ENCODE measurements around the gene TFR2.

The TFR2 gene

DNA sequence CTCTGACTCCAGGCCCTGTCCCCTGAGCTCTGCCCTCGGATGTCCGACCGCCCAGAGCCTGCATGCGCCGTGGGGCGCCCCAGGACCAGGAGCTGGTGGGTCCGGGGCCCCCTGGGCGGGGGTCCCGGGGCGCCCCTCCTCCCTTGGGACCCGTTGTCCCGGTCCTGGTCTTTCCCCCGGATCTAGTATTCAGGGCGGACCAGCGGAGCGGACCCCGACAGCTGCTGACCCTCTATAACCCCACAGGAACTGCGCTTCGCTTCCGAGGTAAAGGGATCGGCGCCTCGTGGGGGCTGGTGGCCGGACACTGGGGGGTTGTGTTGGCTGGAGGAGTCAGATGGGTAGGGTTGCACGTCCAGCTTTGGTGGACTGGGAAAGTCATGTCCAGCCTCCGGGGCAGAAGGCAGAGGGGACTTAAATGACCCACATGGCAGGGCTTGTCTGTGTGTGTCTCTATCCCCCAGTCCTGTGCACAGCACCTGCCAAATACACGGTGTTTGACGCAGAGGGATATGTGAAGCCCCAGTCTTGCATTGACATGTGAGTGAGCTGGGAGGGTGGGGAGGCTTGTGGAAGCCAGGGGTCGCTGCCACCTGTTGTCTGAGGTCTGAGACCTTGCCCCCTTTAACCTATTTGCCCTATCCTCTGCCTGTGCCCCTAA, 28.5 kb downstream of the TFR2 start:
- DNase-seq: no peak

DNA sequence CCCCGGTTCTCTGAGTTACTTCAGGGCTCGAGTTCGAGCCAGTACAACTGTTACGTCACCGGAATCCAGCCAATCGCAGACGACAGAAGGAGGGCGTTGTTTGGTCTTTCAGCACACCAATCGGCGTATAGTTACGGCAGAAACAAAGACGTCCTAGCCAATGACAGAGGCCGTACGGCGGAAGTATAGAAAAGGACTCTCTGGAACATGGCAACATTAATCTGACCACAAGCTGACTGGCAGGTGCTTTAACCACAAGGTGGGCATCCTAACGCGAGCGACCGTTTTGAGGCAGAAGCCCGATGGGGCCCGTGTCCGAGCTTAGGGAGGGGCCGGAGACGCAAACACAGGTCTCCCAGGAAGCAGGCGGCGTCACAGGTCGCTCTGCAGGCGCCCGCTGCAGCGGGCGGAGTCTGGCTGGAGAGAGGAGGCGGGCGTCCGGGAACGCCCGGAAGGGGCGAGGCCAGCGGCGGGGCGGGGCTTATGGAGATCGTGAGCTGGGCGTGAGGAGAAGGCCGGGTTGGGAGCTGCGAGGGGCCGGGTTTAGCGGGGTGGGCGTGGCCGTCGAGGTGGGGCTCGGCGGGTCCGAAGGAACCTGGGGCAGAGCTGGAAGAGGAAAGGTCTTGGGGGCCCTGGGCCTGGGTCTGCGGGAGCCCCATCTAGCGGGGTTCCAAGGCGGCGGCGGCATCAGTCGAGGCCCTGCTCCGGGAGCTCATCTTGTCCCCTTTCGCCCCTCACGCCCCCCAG, 29.2 kb downstream of the TFR2 start, which contains the start of gene MOSPD3:
MOSPD3 (plus strand) TSS at position 558 of the 747 bp plus-strand sequence. CDS start 252 bp downstream, outside the sequence.
- peak; percentile 96 for DNase-seq

DNA sequence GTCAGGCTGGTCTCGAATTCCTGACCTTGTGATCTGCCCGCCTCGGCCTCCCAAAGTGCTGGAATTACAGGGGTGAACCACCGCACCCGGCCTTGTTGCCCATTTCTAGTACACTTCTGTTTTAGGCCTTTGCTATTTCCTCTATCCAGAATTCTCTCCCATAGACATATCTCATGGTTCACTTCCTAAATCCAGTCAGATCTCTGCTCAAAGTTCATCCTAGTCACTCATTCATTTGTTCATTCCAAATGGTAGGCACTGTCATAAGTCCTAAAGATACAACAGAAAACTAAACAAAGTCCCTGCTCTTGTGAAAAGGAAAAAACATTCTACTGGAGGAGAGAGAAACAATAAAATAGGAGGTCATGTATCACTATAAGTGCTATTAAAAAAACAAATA, 31.4 kb downstream of the TFR2 start:
- no peak for DNase-seq

DNA sequence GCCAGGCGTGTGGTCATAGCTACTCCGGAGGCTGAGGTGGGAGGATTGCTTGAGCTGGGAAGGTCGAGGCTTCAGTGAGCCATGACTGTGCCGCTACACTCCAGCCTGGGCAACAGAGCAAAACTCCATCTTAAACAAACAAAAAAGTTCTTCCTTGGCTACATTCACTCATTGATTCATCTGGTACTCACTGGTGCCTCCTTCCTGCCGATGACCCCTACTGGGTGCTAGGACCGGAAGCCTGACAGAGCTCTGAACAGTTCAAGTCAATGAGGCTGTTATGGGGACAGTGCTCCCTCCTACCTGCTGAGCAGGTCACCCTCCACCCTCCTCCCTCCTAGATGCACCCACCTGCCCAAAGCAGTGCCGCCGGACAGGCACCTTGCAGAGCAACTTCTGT, 34.2 kb downstream of the TFR2 start:
- no peak for DNase-seq

DNA sequence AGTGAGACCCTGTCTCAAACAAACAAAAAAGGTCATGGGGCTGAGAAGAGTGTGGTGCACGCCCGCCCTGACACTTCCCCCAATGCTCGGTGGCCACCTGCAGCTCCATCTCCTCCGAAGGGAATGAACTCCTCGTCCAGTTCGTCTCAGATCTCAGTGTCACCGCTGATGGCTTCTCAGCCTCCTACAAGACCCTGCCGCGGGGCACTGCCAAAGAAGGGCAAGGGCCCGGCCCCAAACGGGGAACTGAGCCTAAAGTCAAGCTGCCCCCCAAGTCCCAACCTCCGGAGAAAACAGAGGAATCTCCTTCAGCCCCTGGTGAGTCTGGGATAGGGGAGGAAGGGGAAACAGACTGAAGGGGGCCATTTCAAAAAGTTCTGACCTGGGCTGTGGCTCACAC, 35.0 kb downstream of the TFR2 start:
- DNase-seq: no peak

DNA sequence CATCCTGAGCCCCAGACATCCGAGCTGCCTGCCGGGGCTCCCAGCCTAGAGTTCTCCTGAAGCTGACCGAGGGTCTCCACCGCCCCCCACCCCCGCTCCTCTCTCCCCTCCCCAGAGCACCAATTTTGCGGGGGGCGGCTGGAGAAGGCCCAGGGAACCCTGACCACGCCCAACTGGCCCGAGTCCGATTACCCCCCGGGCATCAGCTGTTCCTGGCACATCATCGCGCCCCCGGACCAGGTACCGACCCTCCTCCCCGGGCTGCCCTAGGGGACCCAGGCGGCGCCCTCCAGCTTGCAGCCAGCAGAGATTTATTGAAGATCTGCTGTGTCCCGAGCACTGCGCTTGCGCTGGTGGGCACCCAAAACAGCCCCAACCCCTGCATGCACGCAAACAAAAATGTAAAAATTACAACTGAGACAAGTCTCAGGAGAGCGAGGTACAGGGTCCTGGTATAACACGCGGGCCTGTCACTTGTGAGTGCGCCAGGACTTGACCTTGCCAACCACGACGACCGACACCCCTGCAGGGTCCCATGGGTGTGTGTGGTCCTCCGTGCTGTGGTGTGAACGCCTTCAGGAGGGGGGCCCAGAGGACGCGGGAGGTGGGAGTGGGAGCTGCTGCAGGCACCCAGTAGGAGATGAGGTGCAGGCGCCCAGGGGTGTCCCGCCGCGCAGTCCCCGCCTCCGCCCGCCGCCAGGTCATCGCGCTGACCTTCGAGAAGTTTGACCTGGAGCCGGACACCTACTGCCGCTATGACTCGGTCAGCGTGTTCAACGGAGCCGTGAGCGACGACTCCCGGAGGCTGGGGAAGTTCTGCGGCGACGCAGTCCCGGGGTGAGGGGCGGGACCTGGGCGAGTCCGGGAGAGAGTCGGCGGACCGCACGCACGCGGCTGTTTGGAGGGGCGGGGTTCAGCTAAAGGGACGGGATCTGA, 36.1 kb downstream of the TFR2 start:
- DNase-seq: peak; percentile 30

DNA sequence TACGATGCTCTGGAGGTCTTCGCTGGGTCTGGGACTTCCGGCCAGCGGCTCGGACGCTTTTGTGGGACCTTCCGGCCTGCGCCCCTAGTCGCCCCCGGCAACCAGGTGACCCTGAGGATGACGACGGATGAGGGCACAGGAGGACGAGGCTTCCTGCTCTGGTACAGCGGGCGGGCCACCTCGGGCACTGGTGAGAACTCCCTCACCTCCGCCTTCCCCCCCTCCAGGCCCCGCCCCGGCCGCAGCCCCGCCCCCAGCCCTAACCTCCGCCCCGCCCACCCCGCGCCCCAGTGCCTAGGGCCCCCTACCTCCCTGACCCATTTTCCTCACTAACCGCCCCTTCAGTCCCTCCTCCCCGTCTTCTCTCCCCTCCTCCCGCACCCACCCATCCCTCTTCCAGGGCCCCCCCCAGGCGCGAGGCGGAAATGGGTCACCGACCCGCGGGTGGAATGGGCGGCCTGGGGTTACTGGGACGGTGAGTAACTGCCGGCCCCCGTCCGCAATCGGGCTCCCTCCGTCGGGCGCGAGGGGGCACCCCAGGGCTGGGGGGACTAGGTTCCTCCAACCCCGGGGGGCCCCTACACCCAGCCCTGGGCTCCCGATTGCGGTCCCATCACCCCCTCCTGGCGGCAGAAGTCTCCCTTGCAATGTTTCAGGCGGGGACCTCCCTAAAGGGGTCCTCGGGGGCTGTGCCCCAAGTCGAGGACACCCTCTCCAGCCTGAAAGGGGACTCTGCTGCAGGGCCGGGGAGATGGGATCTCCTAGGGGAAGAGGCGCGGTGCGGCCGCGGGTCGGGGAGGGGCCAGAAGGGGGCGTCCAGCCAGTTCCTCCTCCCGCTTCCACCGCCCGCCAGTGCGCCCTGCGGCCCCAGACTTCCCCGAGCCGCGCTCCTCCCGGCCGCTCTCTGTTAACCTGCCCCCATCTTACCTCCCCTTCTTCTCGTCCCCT, 37.0 kb downstream of the TFR2 start:
- DNase-seq: peak; percentile 80

DNA sequence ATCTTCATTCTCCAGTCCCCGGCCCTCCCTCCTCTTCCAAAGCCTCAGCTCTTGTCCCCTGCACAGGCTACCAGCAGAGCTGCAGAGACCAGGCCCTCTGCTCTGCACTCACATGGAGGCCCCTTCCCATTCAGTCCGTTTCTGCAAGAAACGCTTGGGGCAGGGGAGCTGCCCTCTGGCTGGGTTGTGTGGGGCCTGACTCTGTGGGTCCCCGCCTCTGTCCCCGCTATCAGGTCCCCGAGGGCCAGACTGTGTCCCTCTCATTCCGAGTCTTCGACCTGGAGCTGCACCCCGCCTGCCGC, 37.7 kb downstream of the TFR2 start:
- DNase-seq: no peak

DNA sequence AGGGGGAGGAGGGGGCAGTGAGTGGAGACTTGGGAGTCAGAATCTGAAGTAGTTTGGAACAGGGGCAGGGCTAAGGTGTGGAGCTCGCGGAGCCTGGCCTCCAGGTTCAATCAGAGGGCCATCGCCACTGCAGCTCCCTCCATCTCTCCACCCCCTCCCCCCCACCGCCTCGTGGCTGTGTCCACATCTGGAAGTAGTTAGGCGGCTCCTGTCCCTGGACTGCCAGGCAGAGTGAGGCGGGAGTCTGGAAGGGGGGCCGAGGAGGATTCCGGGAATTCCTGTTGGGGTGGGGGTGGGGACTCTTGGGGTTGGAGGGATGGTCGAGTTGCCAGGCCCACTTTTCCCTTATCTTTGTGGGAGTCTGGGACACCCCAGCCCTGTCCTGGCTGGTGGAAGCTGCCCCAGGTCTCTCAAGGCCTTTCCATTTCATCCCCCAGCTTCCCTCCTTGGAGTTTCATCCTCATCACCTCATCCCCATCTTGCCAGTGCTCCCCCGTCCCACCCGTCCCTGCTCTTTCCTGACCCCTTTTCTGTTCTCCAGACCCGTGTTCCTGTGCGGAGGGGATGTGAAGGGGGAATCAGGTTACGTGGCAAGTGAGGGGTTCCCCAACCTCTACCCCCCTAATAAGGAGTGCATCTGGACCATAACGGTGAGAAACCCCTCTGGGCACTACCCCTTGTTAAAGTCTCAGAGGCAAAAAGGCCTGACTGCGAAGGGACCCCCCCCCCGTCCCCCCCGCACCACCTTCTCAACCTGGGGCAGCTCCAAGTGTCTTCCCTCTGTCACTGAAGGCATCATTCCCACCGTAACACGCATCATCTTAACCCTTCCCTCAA, 38.2 kb downstream of the TFR2 start:
- DNase-seq: no peak

DNA sequence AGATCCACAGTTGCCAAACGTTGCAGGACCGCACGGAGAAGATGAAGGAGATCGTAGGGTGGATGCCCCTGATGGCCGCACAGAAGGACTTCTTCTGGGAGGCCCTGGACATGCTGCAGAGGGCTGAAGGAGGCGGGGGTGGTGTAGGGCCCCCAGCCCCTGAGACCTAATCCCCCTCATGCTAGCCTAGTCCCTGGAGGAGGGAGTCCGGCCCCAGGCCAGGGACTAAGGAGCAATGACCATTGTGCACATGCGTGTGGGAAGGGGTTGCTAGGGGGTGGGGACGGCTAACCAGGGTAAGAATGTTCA, 40.7 kb downstream of the TFR2 start:
- DNase-seq: no peak

DNA sequence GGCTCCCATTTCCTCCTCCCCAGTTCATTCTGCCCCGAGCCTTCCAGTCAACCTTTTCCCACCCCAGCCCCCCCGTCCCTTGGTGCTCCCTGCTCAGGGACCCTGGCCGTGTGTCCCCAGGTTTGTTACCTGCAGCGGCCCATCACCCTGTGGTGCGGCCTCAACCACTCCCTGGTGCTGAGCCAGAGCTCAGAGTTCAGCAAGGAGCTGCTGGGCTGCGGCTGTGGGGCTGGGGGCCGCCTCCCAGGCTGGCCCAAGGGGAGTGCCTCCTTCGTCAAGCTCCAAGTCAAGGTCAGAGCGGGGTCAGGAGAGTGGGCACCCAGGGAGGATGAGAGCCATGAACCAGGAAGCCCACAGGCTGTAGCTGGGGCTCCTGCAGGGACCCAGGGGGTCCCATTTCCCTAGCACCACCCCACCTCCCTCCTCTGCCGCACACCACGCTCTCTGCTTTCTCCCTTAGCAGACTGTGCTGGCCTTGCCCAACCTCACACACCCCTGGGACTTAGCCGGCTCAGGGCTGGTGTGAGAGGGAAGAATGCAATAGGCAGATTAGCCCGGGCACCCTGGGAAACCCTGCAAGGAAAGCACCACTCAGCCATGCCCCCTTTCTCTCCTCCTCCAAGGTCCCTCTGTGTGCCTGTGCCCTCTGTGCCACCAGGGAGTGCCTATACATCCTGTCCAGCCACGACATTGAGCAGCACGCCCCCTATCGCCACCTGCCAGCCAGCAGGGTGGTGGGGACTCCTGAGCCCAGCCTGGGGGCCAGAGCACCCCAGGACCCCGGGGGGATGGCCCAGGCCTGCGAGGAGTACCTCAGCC, 41.2 kb downstream of the TFR2 start:
- no peak for DNase-seq

DNA sequence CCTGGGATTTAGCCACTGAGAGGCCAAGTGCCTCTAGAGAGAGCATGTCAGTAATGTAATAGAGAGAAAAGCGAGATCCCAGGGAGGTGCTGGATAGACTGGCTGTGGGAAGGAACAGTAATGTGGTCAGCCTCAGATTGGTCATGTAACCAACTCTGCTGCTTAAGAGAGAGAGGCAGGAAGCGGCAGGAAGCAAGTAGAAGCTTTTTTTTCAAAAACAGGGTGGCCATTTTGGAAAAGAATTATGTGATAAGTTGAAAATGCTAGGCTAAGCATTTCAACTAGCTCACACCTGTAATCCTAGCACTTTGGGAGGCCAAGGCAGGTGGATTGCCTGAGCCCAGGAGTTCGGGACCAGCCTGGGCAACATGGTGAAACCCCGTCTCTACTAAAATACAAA, 42.9 kb downstream of the TFR2 start:
- no peak for DNase-seq

DNA sequence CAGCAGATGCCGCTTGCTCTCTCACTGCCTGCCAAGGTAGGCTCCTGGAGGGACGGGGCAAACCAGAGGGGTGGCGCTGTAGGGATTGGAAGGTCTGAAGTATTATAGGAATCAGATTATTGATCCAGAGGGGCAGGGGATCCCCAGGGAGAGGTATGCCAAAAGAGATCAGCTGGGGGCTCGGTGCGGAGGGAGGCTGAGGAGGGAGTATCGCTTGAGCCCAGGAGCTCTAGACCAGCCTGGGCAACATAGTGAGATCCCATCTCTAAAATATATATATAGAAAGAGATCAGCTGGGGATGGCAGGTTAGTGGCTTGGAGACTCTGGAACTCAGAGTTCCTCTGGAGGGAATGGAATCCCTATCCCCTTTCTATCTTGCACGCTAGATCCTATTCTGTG, 46.2 kb downstream of the TFR2 start:
- DNase-seq: no peak

DNA sequence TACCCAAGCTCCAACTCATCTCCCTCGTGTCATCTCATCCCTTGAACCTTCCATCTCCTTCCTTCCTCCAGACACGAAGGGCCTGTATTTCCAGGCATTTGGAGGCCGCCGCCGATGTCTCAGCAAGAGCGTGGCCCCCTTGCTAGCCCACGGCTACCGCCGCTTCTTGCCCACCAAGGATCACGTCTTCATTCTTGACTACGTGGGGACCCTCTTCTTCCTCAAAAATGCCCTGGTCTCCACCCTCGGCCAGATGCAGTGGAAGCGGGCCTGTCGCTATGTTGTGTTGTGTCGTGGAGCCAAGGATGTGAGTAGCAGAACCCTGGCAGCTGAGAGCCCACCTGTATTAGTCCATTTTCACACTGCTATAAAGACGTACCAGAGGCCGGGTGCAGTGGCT, 49.8 kb downstream of the TFR2 start:
- no peak for DNase-seq

DNA sequence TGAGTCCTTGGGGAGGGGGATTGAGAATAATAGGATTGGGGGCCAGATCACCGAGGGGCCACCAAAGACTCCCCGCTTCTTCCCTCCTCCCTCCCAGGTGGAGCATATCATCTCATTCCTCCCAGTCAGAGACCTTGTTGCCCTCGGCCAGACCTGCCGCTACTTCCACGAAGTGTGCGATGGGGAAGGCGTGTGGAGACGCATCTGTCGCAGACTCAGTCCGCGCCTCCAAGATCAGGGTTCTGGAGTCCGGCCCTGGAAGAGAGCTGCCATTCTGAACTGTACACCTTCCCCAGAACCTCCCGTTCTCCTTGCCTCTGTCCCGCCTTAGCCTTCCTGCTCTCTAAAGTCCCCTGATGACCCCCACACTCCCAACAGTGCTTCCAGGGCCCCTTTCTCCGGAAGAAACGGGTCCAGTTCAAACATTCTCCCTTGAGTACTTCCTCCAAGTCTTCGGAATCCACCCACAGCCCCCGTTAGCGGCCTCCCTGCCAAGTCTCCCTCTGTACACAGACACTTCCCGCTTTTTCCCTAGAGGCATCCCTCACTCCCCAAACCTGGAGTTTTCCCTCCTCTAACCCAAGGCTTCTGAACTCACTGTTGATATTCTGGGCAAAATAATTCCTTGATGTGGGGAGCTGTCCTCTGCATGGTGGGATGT, 51.1 kb downstream of the TFR2 start:
- no peak for DNase-seq

DNA sequence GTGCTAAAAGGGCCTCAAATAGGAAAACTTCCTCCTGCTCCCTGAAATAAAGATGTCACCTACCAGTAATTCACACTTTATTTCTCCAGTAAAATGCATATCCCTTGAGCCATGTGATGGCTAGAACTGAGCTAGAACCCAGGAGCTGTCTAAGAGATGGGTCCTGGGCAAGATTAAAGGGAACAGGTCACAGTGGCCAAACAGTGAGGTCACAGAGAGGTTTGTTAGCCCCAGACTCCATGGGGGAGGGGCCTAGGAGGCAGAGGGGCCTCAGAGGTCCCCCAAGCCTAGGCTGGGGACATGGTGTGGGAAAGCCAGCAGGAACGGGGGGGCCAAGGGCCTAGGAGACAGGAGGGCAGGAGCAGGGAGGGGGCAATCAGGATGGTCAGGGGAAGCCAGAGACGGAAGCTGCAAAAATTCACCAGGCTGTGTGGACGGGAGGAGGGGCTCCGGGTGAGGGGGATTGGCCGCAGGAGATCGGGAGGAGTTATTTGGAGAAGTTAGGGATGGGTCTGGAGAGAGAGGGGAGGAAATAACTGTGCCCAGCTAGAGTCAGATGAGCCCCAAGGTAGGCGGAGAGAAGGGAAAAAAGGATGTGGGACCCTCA, 51.9 kb downstream of the TFR2 start:
- DNase-seq: no peak

DNA sequence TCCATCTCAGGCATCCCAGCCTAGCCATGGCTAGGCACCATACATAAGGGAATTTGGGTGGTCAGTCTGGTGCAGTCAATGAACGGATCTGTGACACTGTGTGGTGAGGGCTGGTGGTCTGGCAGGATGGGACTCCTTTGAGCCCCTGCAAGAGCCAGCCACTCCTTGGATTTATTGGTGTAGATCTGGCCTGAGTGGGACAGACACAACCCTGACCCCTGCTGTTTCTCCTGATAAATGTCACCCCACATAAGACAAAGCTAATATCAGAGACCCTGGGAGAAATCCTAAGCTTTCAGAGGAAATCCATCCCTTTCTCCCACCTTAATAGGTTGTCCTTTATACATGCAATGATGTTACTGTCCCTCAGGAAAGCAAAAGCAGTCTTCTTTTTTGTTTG, 52.9 kb downstream of the TFR2 start:
- no peak for DNase-seq

DNA sequence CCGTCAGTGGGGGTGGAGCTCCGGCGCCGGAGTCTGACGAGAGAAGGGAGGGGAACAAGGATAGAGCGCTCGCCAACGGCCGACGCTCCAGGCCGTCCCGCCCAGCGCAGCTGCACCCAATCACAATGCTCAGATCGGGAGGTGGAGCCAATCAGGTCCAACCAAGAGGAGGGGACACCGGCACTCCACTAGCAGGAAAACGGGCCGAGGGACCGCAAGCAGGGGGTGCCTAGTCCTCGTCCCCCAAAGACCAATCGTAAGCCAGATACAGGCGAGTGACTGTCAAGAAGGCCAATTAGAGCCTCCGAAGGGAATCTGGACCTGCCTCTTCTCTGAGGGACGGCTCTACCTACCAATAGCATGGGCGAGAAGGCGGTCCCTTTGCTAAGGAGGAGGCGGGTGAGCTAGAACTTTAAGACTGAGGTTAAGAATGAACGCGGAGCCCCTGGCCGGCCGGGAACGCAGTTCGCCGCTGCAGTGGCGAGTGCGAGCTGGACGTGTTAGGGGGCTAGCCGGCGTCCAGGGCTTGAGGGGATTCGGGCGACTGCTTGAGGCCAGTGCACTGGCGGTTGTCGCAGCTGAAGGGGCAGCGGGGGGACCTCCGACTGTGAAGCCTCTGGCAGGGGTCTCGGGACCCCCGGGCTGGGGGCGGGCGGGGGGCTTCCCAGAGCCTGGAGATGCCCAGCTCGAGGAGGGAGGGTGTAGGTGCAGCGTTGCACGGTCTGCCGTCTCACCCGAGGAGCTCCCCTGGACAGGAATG, 54.9 kb downstream of the TFR2 start, which contains the start of gene FBXO24:
FBXO24 (plus strand) TSS at position 63 of the 760 bp plus-strand sequence; CDS start at position 361, 298 bp downstream.
- peak; percentile 98 for DNase-seq

All from activated gamma-delta T cell (primary cell).